Gastrocnemius medialis (tissue), 4 donors: ENCODE results near the gene PIP4K2B. TPM values are rescaled to one million over a fixed set of nuclear protein-coding genes. Genes with fewer than 3 reads are reported as not detected.

Source experiments
- microRNA-seq, 2 donors: library from miRNA; unstranded; fragments of <30 nt; microRNA quantifications; one replicate each; pipeline ENCODE4, GENCODE V29; 2016; ENCODE audit warnings: borderline replicate concordance in 2 of 2
- total RNA-seq, 4 donors: library from RNA; depleted of rRNA; stranded (reverse); fragments of >200 nt; gene quantifications; one replicate each; pipeline versions ENCODE4 v1.1.0 to v1.2.3, GENCODE V29; 2016

The PIP4K2B gene
- total RNA-seq, 4 donors from 2014 or later = 57.2 to 97.0 (median 76.8) TPM

Small RNAs within 50 kb of the gene (microRNA-seq; reads per million reads assigned to microRNA genes)
- gene MIR4726 (0 reads per million in 2 donors), gene MIR4727 (0 to 2.4 reads per million in 2 donors)

Other genes with a start within 250 kb of the PIP4K2B start
- under 1 TPM in 1 of 4 donors, not detected in 3; 0.24 TPM for gene SRCIN1, start 193.6 kb downstream of the PIP4K2B start, total RNA-seq
- gene EPOP, start 124.6 kb downstream of the PIP4K2B start, total RNA-seq = 1 to 10 TPM in 1 of 4 donors, under 1 TPM in 2, not detected in 1; 0.29 to 1.2 (median 0.75) TPM
- 10 to 100 TPM; 48.2 to 76.8 (median 56.3) TPM for gene MLLT6, start 94.3 kb downstream of the PIP4K2B start, total RNA-seq
- 10 to 100 TPM; 10.0 to 25.8 (median 13.3) TPM for gene CISD3, start 69.2 kb downstream of the PIP4K2B start, total RNA-seq
- 1 to 10 TPM; 1.3 to 4.0 (median 1.6) TPM for gene PCGF2, start 51.2 kb downstream of the PIP4K2B start, total RNA-seq
- 100 to 1,000 TPM; 211 to 334 (median 280) TPM for gene PSMB3, start 46.8 kb downstream of the PIP4K2B start, total RNA-seq
- gene CWC25, start 25.8 kb upstream of the PIP4K2B start, total RNA-seq = 10 to 100 TPM in 3 of 4 donors, 1 to 10 TPM in 1; 9.1 to 14.4 (median 12.3) TPM
- 1,000 to 10,000 TPM in 1 of 4 donors, 100 to 1,000 TPM in 3; 878 to 1,126 (median 955) TPM for gene RPL23, start 54.2 kb upstream of the PIP4K2B start, total RNA-seq
- gene LASP1, start 70.5 kb upstream of the PIP4K2B start, total RNA-seq = 10 to 100 TPM; 10.7 to 24.1 (median 20.5) TPM
- gene FBXO47, start 167.8 kb upstream of the PIP4K2B start, total RNA-seq = not detected